D721Med (cell line): ENCODE results near the gene RBKS.

ENCODE experiments used
- DNase-seq: peaks from one replicate; pipeline ENCODE4 v3.0.0; 2011; ENCODE audit warnings: low spot score; ENCODE audit not compliant: insufficient read length
- FAIRE-seq: peaks from 2 replicates; lab custom pipeline; 2011; peaks lifted over from hg19 to GRCh38; lab: Jason Lieb, UNC
- TF ChIP-seq, protein P1 (sequence below): IDR thresholded peaks from 2 replicates; pipeline ENCODE4 v1.5.1; 2012; ENCODE audit warnings: mild to moderate bottlenecking, control low read depth; ENCODE audit not compliant: insufficient read depth; ENCODE audit errors: missing control alignments

Gene RBKS

DNA sequence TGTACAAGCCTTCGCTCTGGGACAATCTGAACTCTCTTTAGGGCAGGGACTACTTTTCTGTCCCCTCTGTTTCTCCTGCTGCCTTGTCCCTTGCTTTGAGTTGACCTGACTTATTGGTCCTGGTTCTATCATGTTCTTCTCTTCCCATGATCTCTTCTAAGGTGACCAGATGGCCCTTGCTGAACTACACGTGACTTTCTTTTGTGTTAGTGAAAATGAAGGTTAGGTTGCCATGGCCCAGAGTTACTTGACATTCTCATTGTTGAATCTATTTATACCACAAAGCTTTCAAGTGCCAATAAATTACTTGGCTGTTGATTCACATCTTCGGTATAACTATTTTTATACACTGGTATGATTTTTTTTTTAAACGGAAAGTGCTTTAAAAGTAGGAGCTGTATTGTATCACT, 94.3 kb downstream of the RBKS start:
- no peak for FAIRE-seq
- no peak for DNase-seq
- TF ChIP-seq, protein P1, sequence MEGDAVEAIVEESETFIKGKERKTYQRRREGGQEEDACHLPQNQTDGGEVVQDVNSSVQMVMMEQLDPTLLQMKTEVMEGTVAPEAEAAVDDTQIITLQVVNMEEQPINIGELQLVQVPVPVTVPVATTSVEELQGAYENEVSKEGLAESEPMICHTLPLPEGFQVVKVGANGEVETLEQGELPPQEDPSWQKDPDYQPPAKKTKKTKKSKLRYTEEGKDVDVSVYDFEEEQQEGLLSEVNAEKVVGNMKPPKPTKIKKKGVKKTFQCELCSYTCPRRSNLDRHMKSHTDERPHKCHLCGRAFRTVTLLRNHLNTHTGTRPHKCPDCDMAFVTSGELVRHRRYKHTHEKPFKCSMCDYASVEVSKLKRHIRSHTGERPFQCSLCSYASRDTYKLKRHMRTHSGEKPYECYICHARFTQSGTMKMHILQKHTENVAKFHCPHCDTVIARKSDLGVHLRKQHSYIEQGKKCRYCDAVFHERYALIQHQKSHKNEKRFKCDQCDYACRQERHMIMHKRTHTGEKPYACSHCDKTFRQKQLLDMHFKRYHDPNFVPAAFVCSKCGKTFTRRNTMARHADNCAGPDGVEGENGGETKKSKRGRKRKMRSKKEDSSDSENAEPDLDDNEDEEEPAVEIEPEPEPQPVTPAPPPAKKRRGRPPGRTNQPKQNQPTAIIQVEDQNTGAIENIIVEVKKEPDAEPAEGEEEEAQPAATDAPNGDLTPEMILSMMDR, result no peak

DNA sequence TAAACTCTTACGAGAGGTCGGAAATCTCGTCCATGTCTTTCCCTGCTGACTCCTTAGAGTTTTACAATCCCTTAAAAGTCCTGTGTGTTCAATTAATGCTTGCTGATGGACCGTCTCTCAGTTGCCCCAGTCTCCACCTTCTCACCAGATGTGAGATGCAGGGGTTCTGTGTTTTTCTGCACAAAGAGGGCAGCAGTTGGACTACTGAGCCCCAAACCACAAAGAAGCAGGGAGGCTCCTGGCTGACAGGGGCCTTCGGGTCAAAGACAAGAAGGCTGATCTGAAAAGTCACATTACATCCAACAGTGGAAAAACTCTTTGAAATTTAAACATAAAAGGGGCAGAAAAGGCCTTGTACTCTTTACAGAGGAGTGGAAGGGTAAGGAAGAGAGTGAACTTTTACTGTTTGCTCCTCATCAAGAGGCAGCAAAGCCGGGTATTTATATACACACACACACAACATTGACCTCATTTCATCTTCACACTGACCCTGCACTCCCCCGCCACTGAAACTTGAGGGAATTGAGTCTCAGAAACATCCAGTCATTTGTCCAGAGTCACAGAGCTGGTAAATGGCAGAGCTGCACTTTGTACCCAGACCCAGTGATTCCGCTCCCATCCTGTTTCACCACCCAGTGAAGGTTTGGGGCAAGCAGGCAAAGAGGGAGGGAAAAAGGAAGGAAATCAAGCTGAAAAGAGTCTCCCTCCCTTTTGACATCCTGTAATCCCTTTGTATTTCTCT, 94.9 kb downstream of the RBKS start:
- no peak for FAIRE-seq
- TF ChIP-seq, protein P1, result no peak
- no peak for DNase-seq

DNA sequence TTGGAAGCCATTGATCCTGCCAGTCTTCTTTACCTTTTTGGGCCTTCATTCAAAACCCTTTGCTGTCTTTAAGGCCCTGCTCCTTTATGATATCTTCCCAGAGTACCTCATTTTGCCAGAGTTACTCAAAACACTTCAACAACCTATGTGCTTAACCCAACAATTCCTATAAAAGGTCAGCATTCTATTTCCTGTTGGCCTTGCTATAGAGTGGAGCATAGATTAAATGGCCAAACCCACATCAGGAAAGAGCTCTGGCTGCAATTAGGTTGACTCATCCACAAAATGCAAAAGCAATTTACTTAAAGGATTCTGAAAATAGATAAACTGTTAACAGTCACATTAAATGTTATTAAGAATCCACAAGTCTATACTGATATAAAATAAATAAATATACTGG, 97.4 kb downstream of the RBKS start:
- FAIRE-seq (no peak), DNase-seq (no peak)
- TF ChIP-seq, protein P1, result no peak

DNA sequence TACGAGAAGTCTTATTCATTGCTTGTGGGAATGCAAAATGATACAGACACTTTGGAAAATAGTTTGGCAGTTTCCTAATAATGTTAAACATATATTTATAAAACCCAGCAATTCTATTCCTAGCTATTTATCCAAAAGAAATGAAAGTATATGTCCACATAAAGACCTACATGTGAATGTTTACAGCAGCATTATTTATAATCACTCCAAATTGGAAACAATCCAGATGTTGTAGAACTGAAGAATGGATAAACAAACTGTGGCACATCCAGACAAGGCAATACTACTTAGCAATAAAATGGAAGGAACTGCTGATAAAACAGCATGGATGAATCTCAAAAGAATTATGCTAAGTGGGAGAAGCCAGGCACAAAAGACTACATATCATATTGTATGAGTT, 99.4 kb downstream of the RBKS start:
- TF ChIP-seq, protein P1, result no peak
- FAIRE-seq (no peak), DNase-seq (no peak)

DNA sequence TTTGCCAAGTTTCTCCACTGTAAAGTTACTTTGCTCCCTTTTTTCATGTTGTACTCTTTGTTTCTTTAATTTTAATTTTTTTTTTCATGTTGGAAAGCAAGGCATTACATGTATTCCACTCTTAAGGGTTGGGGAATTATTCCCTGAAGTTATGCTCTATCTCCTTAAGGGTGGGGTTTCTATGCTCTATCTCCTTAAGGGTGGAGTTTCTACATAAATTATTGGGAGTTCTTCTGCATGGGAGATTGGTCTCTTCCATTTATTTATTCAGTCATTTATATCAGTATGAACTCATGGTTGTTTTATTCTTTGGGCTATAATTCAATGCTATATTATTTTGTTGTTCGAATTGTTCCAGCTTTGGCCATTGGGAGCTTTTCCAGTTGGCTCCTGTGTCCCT, 107.5 kb downstream of the RBKS start:
- TF ChIP-seq, protein P1, result no peak
- DNase-seq (no peak), FAIRE-seq (no peak)

DNA sequence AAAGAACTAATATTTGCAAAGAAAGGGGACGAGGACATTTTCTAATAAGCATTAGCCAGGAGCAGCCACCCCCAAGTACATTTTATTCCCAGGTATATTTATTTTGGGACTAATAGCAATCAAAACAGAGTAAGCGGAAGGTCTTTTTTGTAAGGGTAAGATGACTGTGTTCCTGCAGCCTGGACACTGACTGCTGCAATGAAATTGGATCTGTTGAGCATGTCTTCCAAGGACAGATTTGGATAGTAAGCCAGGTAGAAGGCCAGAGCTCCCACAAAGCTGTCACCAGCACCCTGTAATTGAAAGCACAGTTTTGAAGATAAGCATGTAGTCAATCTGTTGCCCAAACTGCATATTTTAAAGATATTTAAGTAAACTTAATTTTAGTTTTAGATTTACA, 108.7 kb downstream of the RBKS start:
- TF ChIP-seq, protein P1, result no peak
- DNase-seq, result no peak
- FAIRE-seq, result no peak

DNA sequence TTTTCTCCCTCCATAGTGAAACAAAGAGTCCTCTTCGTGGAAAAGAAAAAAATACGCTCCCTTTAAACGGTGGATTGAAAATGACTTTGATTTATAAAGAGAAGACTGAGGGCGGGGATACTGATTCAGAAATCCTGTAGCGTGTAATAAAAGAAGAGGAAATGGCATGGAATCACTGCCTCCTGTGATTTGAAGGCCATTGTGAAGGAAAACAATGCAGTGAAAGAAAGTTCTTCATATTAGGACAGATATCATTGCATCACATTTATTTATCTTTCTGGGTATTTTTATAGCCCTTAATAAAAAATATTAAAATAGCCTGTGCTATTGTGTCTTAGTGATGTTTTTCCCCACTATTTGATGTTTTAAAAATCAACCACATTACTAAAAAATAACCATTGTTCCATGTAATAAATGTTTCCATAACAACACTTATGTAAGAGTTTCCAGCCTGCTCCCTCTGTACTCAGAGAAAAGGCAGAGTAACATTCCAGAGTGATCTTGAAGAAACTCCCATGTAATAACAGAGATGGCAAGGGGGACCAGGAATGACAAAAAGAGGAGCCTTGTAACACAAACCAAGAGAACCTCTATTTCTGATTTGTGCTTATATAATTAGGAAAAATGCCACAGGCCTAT, 110.7 kb downstream of the RBKS start:
- FAIRE-seq, result no peak
- TF ChIP-seq, protein P1, result no peak

More for the DNA sequence above, 110.7 kb downstream of the RBKS start:
- no peak for DNase-seq
